Measurements from ENCODE around the gene B4GALT6. TPM values are rescaled to one million over a fixed set of nuclear protein-coding genes. Genes with fewer than 3 reads are reported as not detected.
A peak's percentile ranks its signal among the peaks of the same experiment; 100 is the strongest.

The B4GALT6 gene
- total RNA-seq, 1 experiment from 2014 or later, result 22.0 TPM

- peaks cover 8% of the 10 kb centered on the region for H3K4me1 Mint-ChIP-seq (ENCODE audit: low read depth, unreplicated experiment)
- H3K27me3 Mint-ChIP-seq (ENCODE audit: unreplicated experiment), result no peaks in the 10 kb centered on the region
- no peak overlapping the region for H3K4me3 Mint-ChIP-seq (ENCODE audit: low read depth, unreplicated experiment)
- H3K36me3 Mint-ChIP-seq (ENCODE audit: insufficient read depth, unreplicated experiment), result peaks cover 23% of the 10 kb centered on the region
- BruUV-seq (replicated peaks), result no TSS peak
- intact Hi-C loops (cut with micrococcal nuclease; ENCODE audit: unreplicated experiment), result no loop called here
- CTCF ChIA-PET, result no interaction called here
- TF ChIP-seq CTCF (IDR thresholded peaks at IDR 0.05; ENCODE audit: unreplicated experiment), result no peak
- no peaks in the 10 kb centered on the region for H3K9me3 Mint-ChIP-seq (ENCODE audit: low read depth, unreplicated experiment)
- H3K27ac Mint-ChIP-seq (ENCODE audit: unreplicated experiment), result no peak overlapping the region
- no peak for DNase-seq
These were observed 4.2 kb upstream of the B4GALT6 start for GRCh38 chr18:31688606-31689005.

GRCh38 chr18:31686986-31687928, 2.9 kb upstream of the B4GALT6 start:
- BruUV-seq (replicated peaks), result no TSS peak
- H3K4me3 Mint-ChIP-seq (ENCODE audit: low read depth, unreplicated experiment), result no peak overlapping the region
- no peak overlapping the region for H3K27ac Mint-ChIP-seq (ENCODE audit: unreplicated experiment)
- no peak for TF ChIP-seq CTCF (IDR thresholded peaks at IDR 0.05; ENCODE audit: unreplicated experiment)
- intact Hi-C loops (cut with micrococcal nuclease; ENCODE audit: unreplicated experiment), result no loop called here
- H3K27me3 Mint-ChIP-seq (ENCODE audit: unreplicated experiment), result no peaks in the 10 kb centered on the region
- H3K4me1 Mint-ChIP-seq (ENCODE audit: low read depth, unreplicated experiment), result peaks cover 15% of the 10 kb centered on the region
- no peak for DNase-seq
- no peaks in the 10 kb centered on the region for H3K9me3 Mint-ChIP-seq (ENCODE audit: low read depth, unreplicated experiment)
- CTCF ChIA-PET, result no interaction called here
- H3K36me3 Mint-ChIP-seq (ENCODE audit: insufficient read depth, unreplicated experiment), result peaks cover 27% of the 10 kb centered on the region

- Mint-ChIP-seq H3K27me3 (ENCODE audit: unreplicated experiment) (no peaks in the 10 kb centered on the region), H3K36me3 (ENCODE audit: insufficient read depth, unreplicated experiment) (peaks cover 27% of the 10 kb centered on the region), H3K4me1 (ENCODE audit: low read depth, unreplicated experiment) (peaks cover 15% of the 10 kb centered on the region), H3K9me3 (ENCODE audit: low read depth, unreplicated experiment) (no peaks in the 10 kb centered on the region), H3K27ac (ENCODE audit: unreplicated experiment) (no peak overlapping the region), H3K4me3 (ENCODE audit: low read depth, unreplicated experiment) (no peak overlapping the region)
- no TSS peak for BruUV-seq (replicated peaks)
- TF ChIP-seq CTCF (IDR thresholded peaks at IDR 0.05; ENCODE audit: unreplicated experiment), result no peak
- intact Hi-C loops (cut with micrococcal nuclease; ENCODE audit: unreplicated experiment), result no loop called here
- CTCF ChIA-PET, result no interaction called here
- no peak for DNase-seq
These were observed 2.2 kb upstream of the B4GALT6 start for GRCh38 chr18:31686572-31686971.

GRCh38 chr18:31685097-31686082, 1.0 kb upstream of the B4GALT6 start:
- Mint-ChIP-seq H3K27ac (ENCODE audit: unreplicated experiment) (no peak overlapping the region), H3K27me3 (ENCODE audit: unreplicated experiment) (no peaks in the 10 kb centered on the region), H3K9me3 (ENCODE audit: low read depth, unreplicated experiment) (no peaks in the 10 kb centered on the region), H3K4me1 (ENCODE audit: low read depth, unreplicated experiment) (peaks cover 27% of the 10 kb centered on the region), H3K36me3 (ENCODE audit: insufficient read depth, unreplicated experiment) (peaks cover 27% of the 10 kb centered on the region), H3K4me3 (ENCODE audit: low read depth, unreplicated experiment) (peak overlapping the region; percentile 99)
- BruUV-seq (replicated peaks), result TSS peak; percentile 75
- intact Hi-C loops (cut with micrococcal nuclease; ENCODE audit: unreplicated experiment), result no loop called here
- CTCF ChIA-PET, result interaction anchor here (0.7 kb wide), 1 partner anchor 49 kb away, joined by 4 read pairs; no protein-coding TSS in a partner anchor
- TF ChIP-seq CTCF (IDR thresholded peaks at IDR 0.05; ENCODE audit: unreplicated experiment), result peak; percentile 47
- DNase-seq, result peak; percentile 84
